HFFc6 (cell line): ENCODE results near the gene SEMA4D. TPM values are rescaled to one million over a fixed set of nuclear protein-coding genes. Genes with fewer than 3 reads are reported as not detected.

Experiments used
- DNase-seq: peaks from one replicate; pipeline ENCODE4 v3.0.0-alpha.2; 2018
- H3K27ac Mint-ChIP-seq: 2 replicates; pipeline ENCODE4 v1.8.0; 2020; ENCODE audit warnings: mild to moderate bottlenecking, mixed read lengths
- H3K27me3 Mint-ChIP-seq: 2 replicates; pipeline ENCODE4 v1.8.0; 2021; ENCODE audit warnings: mild to moderate bottlenecking, moderate library complexity, mixed read lengths; ENCODE audit not compliant: insufficient read depth
- H3K36me3 Mint-ChIP-seq: 2 replicates; pipeline ENCODE4 v1.8.0; 2021; ENCODE audit warnings: low read depth, mixed read lengths
- H3K4me1 Mint-ChIP-seq: 2 replicates; pipeline ENCODE4 v1.8.0; 2020; ENCODE audit warnings: low read depth, mixed read lengths
- H3K4me3 Mint-ChIP-seq: 2 replicates; pipeline ENCODE4 v1.8.0; 2020; ENCODE audit warnings: mild to moderate bottlenecking, moderate library complexity, mixed read lengths
- H3K9me3 Mint-ChIP-seq: 2 replicates; pipeline ENCODE4 v1.8.0; 2020; ENCODE audit warnings: mild to moderate bottlenecking, mixed read lengths
- CTCF ChIP-seq: fragments of 200-600 bp; sonication (generic); IDR thresholded peaks from 2 replicates; pipeline ENCODE4 v1.5.0; 2021; ENCODE audit warnings: antibody characterized with exemption, mild to moderate bottlenecking
- total RNA-seq, 6 experiments: library from RNA; stranded (reverse); fragmentation: NEBNext Ultra II Directional; extraction: Animal tissue kit (Norgen Biotek cat#: 25700); gene quantifications; 2 replicates in 1 of 6; 3 replicates in 5 of 6; pipeline ENCODE4 v1.2.3, GENCODE V29; 2021

SEMA4D gene
- total RNA-seq, 6 experiments from 2014 or later = not detected

- H3K4me3 Mint-ChIP-seq = no peak overlapping the region
- no peaks in the 10 kb centered on the region for H3K9me3 Mint-ChIP-seq
- H3K4me1 Mint-ChIP-seq = no peaks in the 10 kb centered on the region
- peaks cover 17% of the 10 kb centered on the region for H3K27me3 Mint-ChIP-seq
- no peak for TF ChIP-seq CTCF
- no peak overlapping the region for H3K27ac Mint-ChIP-seq
- DNase-seq = no peak
- H3K36me3 Mint-ChIP-seq = no peaks in the 10 kb centered on the region
Measured at GRCh38 chr9:89378541-89378940, 119.4 kb downstream of the SEMA4D start.

- Mint-ChIP-seq H3K27ac (no peak overlapping the region), H3K4me1 (no peaks in the 10 kb centered on the region)
Measured at GRCh38 chr9:89377411-89377810, 120.5 kb downstream of the SEMA4D start.

GRCh38 chr9:89376741-89377351, 121.1 kb downstream of the SEMA4D start:
- H3K36me3 Mint-ChIP-seq = no peaks in the 10 kb centered on the region
- DNase-seq = no peak
- H3K27ac Mint-ChIP-seq = no peak overlapping the region
- no peak for TF ChIP-seq CTCF
- H3K27me3 Mint-ChIP-seq = peaks cover 13% of the 10 kb centered on the region
- no peak overlapping the region for H3K4me3 Mint-ChIP-seq
- H3K9me3 Mint-ChIP-seq = no peaks in the 10 kb centered on the region
- H3K4me1 Mint-ChIP-seq = no peaks in the 10 kb centered on the region

More at GRCh38 chr9:89377411-89377810, 120.5 kb downstream of the SEMA4D start:
- H3K4me3 Mint-ChIP-seq = no peak overlapping the region
- H3K9me3 Mint-ChIP-seq = no peaks in the 10 kb centered on the region
- no peaks in the 10 kb centered on the region for H3K36me3 Mint-ChIP-seq
- H3K27me3 Mint-ChIP-seq = peaks cover 13% of the 10 kb centered on the region
- TF ChIP-seq CTCF = no peak
- DNase-seq = no peak

- no peak overlapping the region for H3K27ac Mint-ChIP-seq
- no peak for DNase-seq
- H3K4me1 Mint-ChIP-seq = no peaks in the 10 kb centered on the region
- TF ChIP-seq CTCF = no peak
- peaks cover 13% of the 10 kb centered on the region for H3K27me3 Mint-ChIP-seq
- no peaks in the 10 kb centered on the region for H3K9me3 Mint-ChIP-seq
- no peak overlapping the region for H3K4me3 Mint-ChIP-seq
- no peaks in the 10 kb centered on the region for H3K36me3 Mint-ChIP-seq
Measured at GRCh38 chr9:89376286-89376685, 121.6 kb downstream of the SEMA4D start.

GRCh38 chr9:89375191-89375760, 122.6 kb downstream of the SEMA4D start:
- no peak for TF ChIP-seq CTCF
- no peak overlapping the region for H3K27ac Mint-ChIP-seq

More at GRCh38 chr9:89375191-89375760, 122.6 kb downstream of the SEMA4D start:
- no peak for DNase-seq
- Mint-ChIP-seq H3K36me3 (no peaks in the 10 kb centered on the region), H3K4me1 (no peaks in the 10 kb centered on the region), H3K9me3 (no peaks in the 10 kb centered on the region), H3K27me3 (peaks cover 13% of the 10 kb centered on the region), H3K4me3 (no peak overlapping the region)
